ENCODE measurements around the gene LPCAT3.

- no peak for TF ChIP-seq POLR2A (IDR thresholded peaks at IDR 0.05; ENCODE audit: low read length)
- no peak for TF ChIP-seq GATA1 (IDR thresholded peaks at IDR 0.05; ENCODE audit: low read depth, low read length)
Observed at GRCh38 chr12:7023114-7023513, 4.8 kb upstream of the LPCAT3 start.
